GM12892 (cell line): ENCODE results near the gene TMEM94.
"Not testable (repeated sequence)": the region's sequence is repeated elsewhere in the genome, so short reads cannot be mapped to it uniquely, and the experiment has no call there.

ENCODE experiments used
- DNase-seq: peaks from one replicate; pipeline ENCODE4 v3.0.0; 2011; ENCODE audit not compliant: insufficient read length
- FAIRE-seq: peaks from 2 replicates; lab custom pipeline; 2011; peaks lifted over from hg19 to GRCh38; lab: Jason Lieb, UNC
- POLR2A ChIP-seq: IDR thresholded peaks from 2 replicates; pipeline ENCODE4 v1.6.1; 2011; ENCODE audit warnings: low read depth, low read length, control low read depth
- POLR2AphosphoS5 ChIP-seq: IDR thresholded peaks from 2 replicates; pipeline ENCODE4 v1.6.1; 2011; ENCODE audit warnings: low read depth, low read length, control low read depth
- TAF1 ChIP-seq: IDR thresholded peaks from 2 replicates; pipeline ENCODE4 v1.6.1; 2011; ENCODE audit warnings: low read depth, mild to moderate bottlenecking, control low read depth, low read length, borderline replicate concordance

Gene TMEM94

DNA sequence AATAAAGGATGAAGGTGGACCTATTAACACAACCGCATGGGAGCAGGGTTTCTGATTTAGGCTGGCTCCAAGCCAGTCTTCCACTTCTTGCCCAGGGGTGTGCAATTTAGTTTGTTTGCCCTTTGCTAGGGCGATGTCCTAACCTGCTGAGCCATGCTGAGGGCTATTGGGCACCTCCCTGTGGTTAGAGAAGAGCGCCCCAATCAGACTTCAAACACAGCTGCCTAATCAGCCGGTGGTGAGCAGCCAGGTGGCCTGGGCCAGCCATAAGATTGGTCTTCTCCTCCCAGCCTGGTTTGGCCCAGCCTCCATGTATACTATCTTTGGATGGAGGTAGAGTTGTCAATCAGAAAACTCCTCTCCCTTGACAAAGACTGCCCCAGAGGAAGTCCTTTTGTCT, 15.7 kb downstream of the TMEM94 start:
- no peak for DNase-seq
- TF ChIP-seq POLR2AphosphoS5 (no peak), POLR2A (no peak), TAF1 (no peak)
- no peak for FAIRE-seq

DNA sequence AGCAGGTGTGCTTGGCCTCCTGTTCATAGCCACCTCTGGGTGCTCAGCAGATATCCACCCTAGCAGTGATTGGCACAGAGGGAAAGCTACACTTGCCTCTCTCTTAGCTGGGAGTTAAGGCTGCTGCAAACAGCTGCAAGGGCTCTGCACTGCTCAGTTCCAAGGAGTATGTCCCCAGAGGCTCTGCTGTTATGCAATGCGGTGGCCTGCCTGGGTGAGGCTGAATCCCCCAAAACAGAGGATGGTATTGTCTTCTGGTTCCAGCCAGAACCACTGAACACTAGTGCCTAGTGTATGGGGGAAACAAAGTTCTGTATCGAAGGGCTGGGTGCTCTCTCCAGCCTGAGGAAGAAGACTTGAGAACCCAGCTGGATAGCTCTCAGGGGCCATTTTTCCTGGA, 16.8 kb downstream of the TMEM94 start:
- no peak for FAIRE-seq
- TF ChIP-seq POLR2A: no peak
- no peak for TF ChIP-seq TAF1
- TF ChIP-seq POLR2AphosphoS5: no peak
- DNase-seq: no peak

DNA sequence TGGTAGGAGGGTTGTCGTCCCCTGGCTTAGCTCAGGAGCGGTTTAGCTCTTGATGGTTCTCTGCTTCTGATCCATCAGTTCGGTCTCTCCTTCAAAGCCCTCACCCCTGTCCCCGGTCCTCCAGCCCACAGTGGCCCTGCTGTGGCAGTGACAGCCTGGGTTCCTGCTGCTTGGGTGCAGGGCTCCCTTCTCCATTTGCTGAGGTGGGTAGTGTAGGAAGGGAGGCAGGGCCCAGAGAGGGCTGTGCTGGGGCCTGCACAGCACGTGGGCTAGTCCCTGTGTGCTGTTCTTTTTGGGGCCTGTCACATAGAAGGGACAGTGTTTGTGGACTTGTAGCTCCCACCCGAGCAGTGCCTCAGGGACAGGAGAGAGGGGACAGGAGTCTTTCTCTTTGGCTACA, 18.3 kb downstream of the TMEM94 start:
- no peak for DNase-seq
- FAIRE-seq: no peak
- TF ChIP-seq POLR2A (no peak), POLR2AphosphoS5 (no peak), TAF1 (no peak)

DNA sequence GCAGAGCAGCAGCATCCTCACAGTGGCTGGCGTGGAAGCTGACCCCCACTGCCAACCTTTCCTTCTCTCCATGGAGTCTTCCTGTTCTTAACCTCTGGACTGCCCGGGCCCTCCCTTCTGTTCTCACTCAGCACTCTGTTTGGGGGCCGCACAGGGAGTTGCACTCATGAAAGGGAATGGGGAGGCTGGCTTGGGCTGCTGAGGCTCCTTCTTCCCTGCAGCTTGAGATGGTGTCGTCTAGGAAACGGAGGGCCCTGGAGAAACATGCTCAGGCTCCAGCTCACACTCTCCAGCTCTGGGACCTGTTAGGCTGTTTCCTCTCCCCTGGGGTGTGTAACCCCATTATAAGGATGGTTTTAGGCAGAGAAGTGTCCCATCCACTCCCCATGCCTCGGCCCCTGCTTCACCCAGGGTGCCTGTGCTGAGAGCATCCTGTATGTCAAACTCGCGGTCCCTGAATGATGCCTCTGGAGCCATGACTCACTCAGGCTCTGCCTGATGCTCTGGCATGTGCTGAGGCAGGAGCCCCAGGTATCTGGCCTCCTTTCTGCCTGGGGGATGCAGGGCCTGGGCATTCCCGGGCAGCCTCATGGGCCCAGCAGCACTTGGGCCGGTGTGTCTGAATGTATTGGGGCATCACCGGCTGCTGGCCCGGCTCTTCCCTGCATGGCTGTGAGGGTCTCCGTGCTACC, 18.9 kb downstream of the TMEM94 start:
- FAIRE-seq (no peak), DNase-seq (no peak)
- TF ChIP-seq POLR2A: no peak
- no peak for TF ChIP-seq POLR2AphosphoS5
- TF ChIP-seq TAF1: no peak

DNA sequence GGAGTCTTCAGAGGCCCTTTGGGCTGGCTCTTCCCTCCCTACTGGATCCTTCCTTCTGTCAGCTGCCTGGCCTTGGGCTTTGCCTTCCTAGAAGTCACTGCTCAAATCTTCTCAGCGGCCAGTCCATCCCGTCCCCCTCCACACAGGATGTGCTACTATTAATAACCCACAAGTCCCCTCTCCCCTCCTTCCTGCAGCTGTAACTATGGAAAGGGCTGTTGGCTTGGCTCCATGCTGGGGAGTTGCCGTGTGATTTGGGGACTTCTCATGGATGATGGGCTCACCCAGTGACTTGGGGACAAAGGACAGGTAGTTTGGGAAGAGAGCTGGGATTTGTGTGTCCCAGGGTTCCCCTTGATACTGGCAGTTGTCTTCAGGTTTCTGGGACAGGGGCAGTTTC, 19.4 kb downstream of the TMEM94 start:
- no peak for TF ChIP-seq POLR2AphosphoS5
- no peak for TF ChIP-seq POLR2A
- no peak for TF ChIP-seq TAF1
- FAIRE-seq (no peak), DNase-seq (no peak)

DNA sequence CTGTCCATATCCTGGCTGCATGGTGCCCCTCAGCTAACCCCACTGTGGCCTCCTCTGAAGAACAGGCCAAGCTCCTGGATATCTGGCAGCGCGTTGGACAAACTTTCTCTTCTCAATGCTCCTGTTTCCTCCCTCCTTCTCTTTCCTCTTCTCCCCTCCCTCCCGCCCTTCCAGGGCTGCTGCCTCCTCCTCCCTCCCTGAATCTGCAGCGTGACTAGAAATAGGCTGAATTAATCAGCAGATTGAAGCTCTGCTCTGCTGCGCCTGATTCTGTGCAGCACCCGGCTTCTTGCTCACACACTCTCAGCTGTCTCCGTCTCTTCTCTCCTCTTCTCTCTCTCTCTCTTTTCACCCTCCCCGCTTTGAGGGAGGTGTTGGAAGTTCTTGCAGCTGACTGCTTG, 19.8 kb downstream of the TMEM94 start:
- TF ChIP-seq POLR2AphosphoS5 (no peak), TAF1 (no peak), POLR2A (no peak)
- FAIRE-seq (no peak), DNase-seq (no peak)

DNA sequence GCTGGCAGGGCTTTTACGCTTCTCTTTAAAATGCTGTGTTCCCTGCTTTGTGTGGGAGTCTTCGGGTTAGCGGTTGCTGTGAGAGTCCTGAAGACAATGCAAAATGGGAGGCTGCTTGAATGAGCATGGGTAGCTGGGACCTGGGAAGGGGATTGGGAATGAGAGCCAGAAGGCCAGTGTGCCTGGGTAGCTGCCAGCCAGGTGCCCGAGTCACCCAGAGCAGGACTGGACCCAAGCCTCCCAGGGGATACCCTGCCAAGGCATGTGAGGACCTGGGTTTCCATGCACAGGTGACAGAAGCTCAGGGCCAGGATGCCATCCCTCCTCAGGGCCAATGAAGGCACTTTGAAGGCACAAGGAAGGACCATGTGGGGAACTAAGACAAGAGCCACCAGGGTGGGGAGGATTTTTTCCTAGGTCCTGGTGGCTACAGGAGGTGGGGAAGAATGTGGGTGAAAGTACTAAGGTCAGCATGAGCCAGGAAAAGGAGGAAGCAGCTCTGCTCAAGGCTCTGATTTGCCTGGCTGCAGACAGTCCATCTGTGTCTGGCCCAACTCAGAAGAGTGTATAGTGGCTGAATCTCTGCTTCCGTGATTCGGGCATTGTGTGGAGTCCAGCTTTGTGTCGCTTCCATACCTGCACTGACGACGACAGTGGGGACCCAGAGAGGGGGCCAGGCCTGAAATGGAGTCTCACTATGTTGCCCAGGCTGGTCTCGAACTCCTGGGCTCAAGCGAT, 20.5 kb downstream of the TMEM94 start:
- FAIRE-seq (no peak), DNase-seq (no peak)
- no peak for TF ChIP-seq POLR2A

DNA sequence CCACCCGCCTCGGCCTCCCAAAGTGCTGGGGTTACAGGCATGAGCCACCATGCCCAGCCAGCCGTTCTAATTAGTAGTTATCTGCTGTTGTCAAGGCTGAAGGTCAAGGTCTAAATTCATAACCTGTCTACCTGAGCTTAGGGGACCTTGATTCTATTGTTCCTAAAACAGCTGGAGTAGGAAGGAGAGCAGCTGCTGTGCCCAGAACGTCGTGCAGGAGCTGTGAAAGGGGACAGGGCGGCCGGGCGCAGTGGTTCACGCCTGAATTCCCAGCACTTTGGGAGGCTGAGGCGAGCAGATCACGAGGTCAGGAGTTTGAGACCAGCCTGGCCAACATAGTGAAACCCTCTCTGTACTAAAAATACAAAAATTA, 21.0 kb downstream of the TMEM94 start:
- not testable (repeated sequence) for FAIRE-seq, DNase-seq

DNA sequence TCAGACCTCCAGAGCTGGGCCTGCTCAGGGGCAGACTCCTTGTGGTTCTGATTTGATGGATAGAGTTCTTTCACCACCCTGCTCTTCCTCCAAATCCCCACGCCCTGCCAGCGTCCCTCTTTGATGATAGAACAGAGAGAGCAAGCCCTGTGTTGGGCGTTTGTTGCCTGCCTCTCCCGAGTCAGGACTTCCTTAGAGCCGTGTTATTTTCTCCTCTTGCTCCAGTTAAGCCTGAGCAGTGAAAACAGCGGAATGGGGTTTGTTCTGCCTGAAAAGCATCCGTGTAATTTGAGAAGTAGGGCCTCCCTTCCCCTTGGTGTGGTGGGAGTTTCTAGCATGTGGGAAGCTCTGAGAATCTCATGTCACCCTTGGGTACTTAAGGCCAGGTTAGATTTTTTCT, 22.1 kb downstream of the TMEM94 start:
- FAIRE-seq: no peak
- no peak for TF ChIP-seq TAF1
- no peak for TF ChIP-seq POLR2A
- no peak for TF ChIP-seq POLR2AphosphoS5
- DNase-seq: no peak

DNA sequence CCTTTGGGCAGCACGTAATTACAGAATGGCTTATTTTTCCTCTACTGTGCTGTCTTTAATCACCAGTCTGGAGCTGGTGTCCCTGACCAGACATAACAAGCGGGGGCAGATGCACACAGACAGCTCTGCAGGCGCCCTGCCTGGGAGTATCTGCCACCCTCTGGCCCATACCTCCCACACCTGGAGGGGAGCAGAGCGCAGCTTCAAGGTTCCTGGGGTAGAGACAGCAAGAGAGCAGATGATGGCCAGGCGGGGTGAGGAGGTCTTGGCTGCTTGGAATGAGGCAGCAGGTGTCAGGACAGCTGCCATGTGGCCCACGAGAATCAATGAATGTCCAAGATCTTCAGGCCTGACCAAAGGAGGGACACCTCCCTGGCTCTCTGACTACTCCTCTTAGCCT, 23.8 kb downstream of the TMEM94 start:
- FAIRE-seq (no peak), DNase-seq (no peak)
- TF ChIP-seq POLR2AphosphoS5: no peak
- TF ChIP-seq TAF1: no peak
- TF ChIP-seq POLR2A: no peak

DNA sequence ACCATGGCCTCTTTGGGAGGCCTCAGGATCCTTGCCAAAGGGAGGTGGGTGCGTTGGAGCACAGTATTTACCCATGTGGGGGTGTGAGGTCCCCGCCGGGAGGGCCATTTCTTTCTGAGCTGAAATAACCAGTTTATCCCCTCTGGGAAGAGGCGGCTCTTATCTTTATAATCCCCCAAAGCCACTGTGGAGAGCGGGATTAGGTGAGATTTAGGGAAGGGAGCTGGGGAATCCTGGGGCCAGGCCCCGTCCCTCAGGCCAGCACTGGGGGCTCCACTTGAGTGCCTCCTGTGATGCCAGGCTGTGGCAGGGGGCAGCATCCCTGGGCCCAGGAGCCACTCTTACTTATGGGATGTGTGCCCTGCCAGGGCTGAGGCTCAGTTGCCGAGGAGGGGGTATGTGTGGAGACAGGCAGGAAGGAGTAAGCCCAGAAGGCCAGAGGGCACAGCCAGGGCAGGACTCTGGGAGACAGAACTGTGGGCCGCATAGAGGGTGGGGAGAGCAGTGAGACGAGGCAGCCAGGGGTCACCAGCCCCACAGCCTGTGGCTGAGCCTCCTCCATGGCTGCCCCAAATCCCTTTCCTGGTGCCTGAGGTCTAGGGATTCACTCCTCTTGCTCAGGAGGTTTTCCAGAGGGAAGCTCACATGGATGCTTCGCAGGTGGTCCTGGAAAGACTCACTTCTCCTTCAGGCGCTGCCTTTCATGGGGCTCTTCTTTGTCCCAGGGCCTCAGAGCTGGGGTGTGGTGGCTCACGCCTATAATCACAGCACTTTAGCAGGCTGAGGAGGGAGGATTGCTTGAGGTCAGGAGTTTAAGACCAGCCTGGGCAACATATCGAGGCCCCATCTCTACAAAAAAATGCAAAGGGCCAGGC, 25.0 kb downstream of the TMEM94 start:
- DNase-seq: no peak
- TF ChIP-seq POLR2AphosphoS5 (no peak), POLR2A (no peak), TAF1 (no peak)
- FAIRE-seq: no peak
